Measurements from ENCODE around the gene PPP1R9B.

The PPP1R9B gene

DNA sequence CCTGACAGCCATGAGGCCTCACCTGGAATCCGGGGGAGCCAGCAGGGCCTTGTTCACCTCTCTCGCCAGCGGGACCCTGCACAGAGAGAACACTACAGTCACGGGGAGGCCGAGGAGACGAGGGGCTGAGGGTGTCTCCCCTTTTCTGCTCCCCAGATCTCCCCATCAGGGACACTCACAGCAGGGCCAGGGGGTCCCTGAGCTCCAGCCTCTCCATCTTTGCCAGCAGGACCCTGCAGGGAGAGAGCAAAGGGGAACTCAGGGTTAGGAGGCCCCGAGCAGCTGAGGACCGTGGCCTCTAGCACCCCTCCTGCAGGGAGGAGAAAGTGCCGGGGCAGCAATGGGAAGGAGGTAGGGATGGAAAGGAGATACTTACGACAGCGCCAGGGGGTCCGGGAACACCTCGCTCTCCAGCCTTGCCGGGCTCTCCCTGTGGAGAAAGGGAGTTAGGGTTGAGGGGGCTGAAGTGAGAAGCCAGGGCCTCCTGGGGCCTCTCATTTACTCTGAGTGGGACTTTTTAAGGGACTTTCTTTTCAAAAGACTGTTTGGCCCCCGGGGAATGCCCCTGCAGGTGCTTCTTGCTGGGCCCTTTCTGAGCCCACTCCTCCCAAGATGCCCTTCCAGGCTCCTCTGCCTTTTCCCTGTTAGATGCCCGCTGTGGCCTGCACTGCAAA lies 42.3 kb upstream of the PPP1R9B start:
- TF ChIP-seq BACH2 (CRISPR knock-in tag; IDR thresholded peaks at IDR 0.05; ENCODE audit: borderline replicate concordance): no peak
- TF ChIP-seq ZNF70 (CRISPR knock-in tag; IDR thresholded peaks at IDR 0.05): no peak
- TF ChIP-seq, protein P1, sequence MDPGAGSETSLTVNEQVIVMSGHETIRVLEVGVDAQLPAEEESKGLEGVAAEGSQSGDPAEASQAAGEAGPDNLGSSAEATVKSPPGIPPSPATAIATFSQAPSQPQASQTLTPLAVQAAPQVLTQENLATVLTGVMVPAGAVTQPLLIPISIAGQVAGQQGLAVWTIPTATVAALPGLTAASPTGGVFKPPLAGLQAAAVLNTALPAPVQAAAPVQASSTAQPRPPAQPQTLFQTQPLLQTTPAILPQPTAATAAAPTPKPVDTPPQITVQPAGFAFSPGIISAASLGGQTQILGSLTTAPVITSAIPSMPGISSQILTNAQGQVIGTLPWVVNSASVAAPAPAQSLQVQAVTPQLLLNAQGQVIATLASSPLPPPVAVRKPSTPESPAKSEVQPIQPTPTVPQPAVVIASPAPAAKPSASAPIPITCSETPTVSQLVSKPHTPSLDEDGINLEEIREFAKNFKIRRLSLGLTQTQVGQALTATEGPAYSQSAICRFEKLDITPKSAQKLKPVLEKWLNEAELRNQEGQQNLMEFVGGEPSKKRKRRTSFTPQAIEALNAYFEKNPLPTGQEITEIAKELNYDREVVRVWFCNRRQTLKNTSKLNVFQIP (CRISPR knock-in tag; IDR thresholded peaks at IDR 0.05; ENCODE audit: borderline replicate concordance, low read depth): no peak
- TF ChIP-seq, protein P2, sequence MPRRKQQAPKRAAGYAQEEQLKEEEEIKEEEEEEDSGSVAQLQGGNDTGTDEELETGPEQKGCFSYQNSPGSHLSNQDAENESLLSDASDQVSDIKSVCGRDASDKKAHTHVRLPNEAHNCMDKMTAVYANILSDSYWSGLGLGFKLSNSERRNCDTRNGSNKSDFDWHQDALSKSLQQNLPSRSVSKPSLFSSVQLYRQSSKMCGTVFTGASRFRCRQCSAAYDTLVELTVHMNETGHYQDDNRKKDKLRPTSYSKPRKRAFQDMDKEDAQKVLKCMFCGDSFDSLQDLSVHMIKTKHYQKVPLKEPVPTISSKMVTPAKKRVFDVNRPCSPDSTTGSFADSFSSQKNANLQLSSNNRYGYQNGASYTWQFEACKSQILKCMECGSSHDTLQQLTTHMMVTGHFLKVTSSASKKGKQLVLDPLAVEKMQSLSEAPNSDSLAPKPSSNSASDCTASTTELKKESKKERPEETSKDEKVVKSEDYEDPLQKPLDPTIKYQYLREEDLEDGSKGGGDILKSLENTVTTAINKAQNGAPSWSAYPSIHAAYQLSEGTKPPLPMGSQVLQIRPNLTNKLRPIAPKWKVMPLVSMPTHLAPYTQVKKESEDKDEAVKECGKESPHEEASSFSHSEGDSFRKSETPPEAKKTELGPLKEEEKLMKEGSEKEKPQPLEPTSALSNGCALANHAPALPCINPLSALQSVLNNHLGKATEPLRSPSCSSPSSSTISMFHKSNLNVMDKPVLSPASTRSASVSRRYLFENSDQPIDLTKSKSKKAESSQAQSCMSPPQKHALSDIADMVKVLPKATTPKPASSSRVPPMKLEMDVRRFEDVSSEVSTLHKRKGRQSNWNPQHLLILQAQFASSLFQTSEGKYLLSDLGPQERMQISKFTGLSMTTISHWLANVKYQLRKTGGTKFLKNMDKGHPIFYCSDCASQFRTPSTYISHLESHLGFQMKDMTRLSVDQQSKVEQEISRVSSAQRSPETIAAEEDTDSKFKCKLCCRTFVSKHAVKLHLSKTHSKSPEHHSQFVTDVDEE (CRISPR knock-in tag; IDR thresholded peaks at IDR 0.05): no peak
- TF ChIP-seq, protein P3, sequence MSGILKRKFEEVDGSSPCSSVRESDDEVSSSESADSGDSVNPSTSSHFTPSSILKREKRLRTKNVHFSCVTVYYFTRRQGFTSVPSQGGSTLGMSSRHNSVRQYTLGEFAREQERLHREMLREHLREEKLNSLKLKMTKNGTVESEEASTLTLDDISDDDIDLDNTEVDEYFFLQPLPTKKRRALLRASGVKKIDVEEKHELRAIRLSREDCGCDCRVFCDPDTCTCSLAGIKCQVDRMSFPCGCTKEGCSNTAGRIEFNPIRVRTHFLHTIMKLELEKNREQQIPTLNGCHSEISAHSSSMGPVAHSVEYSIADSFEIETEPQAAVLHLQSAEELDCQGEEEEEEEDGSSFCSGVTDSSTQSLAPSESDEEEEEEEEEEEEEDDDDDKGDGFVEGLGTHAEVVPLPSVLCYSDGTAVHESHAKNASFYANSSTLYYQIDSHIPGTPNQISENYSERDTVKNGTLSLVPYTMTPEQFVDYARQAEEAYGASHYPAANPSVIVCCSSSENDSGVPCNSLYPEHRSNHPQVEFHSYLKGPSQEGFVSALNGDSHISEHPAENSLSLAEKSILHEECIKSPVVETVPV (CRISPR knock-in tag; IDR thresholded peaks at IDR 0.05): no peak
- TF ChIP-seq ARNTL (CRISPR knock-in tag; IDR thresholded peaks at IDR 0.05; ENCODE audit: borderline replicate concordance, low read depth): no peak
- no peak for TF ChIP-seq ZC3H10 (CRISPR knock-in tag; IDR thresholded peaks at IDR 0.05)

DNA sequence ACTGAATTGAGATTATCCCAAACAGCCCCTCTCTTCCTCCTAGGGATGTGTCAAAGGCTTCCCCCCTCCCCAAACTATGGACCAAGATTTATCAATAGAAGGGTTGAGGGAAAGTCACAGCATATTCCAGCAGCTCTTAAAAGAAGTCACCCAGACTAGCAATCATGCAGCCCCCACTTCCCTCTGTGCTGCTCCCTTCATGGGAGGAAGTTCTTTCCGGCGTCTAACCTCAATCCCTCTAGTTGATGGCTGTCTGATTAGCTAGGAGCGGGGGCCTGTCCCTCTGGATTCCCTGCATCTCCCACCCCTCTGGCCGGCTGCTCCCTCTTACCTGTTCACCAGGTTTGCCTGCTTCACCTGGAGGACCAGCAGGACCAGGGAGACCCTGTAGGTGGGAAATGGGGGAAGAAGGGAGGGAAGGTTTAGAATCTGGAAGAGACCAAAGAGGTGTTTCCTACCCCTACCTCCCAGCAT lies 41.7 kb upstream of the PPP1R9B start:
- ATAC-seq: no peak
- TF ChIP-seq ISL1 (CRISPR knock-in tag; IDR thresholded peaks at IDR 0.05) (no peak), ZNF8 (CRISPR knock-in tag; IDR thresholded peaks at IDR 0.05) (no peak), GLIS3 (CRISPR knock-in tag; IDR thresholded peaks at IDR 0.05) (no peak)

More for the DNA sequence above, 42.3 kb upstream of the PPP1R9B start:
- ATAC-seq: no peak

DNA sequence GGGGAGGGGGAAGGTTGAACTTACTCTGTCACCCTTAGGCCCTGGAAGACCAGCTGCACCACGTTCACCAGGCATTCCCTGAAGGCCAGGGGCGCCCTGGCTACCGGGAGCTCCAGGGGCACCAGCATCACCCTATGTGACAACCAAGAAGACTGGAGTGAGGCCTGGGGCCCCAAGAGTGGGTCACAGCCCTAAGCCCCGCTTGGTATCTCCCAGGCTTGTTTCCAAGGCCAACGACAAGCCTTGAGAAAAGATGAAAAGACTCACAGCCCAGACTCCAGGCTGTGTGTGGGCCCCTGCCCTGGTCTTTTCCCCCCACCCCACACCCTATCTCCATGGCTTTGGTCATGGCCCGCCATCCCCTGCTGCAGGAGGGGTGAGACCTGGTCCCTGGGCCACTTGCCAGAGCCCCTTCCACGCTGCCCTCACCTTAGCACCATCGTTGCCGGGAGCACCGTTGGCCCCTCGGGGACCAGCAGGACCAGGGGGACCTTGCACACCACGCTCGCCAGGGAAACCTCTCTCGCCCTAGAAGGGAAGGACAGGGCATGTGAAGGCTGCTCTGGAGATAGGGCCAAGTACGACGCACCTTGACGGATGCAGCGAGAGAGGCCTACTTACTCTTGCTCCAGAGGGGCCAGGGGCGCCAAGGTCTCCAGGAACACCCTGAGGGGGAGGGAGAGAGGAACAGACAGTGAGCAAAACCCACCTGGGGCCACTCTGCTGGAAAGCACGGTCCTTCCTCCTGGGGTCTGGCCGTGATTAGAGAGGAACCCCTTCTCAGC lies 41.1 kb upstream of the PPP1R9B start:
- no peak for ATAC-seq
- TF ChIP-seq TCF4 (CRISPR knock-in tag; IDR thresholded peaks at IDR 0.05; ENCODE audit: borderline replicate concordance): no peak
- TF ChIP-seq ZFP3 (CRISPR knock-in tag; IDR thresholded peaks at IDR 0.05): no peak
- no peak for TF ChIP-seq GLIS3 (CRISPR knock-in tag; IDR thresholded peaks at IDR 0.05)
- no peak for TF ChIP-seq CSDC2 (CRISPR knock-in tag; IDR thresholded peaks at IDR 0.05)
- TF ChIP-seq, protein P1 (CRISPR knock-in tag; IDR thresholded peaks at IDR 0.05; ENCODE audit: borderline replicate concordance, low read depth): no peak
- no peak for TF ChIP-seq ZC3H10 (CRISPR knock-in tag; IDR thresholded peaks at IDR 0.05)
- no peak for TF ChIP-seq PPARA (CRISPR knock-in tag; IDR thresholded peaks at IDR 0.05; ENCODE audit: borderline replicate concordance)
- TF ChIP-seq ARNTL (CRISPR knock-in tag; IDR thresholded peaks at IDR 0.05; ENCODE audit: borderline replicate concordance, low read depth): no peak
- TF ChIP-seq, protein P4, sequence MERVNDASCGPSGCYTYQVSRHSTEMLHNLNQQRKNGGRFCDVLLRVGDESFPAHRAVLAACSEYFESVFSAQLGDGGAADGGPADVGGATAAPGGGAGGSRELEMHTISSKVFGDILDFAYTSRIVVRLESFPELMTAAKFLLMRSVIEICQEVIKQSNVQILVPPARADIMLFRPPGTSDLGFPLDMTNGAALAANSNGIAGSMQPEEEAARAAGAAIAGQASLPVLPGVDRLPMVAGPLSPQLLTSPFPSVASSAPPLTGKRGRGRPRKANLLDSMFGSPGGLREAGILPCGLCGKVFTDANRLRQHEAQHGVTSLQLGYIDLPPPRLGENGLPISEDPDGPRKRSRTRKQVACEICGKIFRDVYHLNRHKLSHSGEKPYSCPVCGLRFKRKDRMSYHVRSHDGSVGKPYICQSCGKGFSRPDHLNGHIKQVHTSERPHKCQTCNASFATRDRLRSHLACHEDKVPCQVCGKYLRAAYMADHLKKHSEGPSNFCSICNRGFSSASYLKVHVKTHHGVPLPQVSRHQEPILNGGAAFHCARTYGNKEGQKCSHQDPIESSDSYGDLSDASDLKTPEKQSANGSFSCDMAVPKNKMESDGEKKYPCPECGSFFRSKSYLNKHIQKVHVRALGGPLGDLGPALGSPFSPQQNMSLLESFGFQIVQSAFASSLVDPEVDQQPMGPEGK (CRISPR knock-in tag; IDR thresholded peaks at IDR 0.05; ENCODE audit: borderline replicate concordance): no peak
- no peak for TF ChIP-seq ZNF565 (CRISPR knock-in tag; conservative IDR thresholded peaks at IDR 0.05; ENCODE audit: low read depth)
- TF ChIP-seq BACH2 (CRISPR knock-in tag; IDR thresholded peaks at IDR 0.05; ENCODE audit: borderline replicate concordance): no peak
- no peak for TF ChIP-seq ZNF70 (CRISPR knock-in tag; IDR thresholded peaks at IDR 0.05)
- TF ChIP-seq SNAI2 (CRISPR knock-in tag; IDR thresholded peaks at IDR 0.05): no peak
- TF ChIP-seq OSR1 (CRISPR knock-in tag; IDR thresholded peaks at IDR 0.05): no peak
- no peak for TF ChIP-seq ZNF8 (CRISPR knock-in tag; IDR thresholded peaks at IDR 0.05)
- TF ChIP-seq RARB (CRISPR knock-in tag; IDR thresholded peaks at IDR 0.05): no peak
- no peak for TF ChIP-seq ZFP30 (CRISPR knock-in tag; IDR thresholded peaks at IDR 0.05)
- no peak for TF ChIP-seq ESRRG (CRISPR knock-in tag; IDR thresholded peaks at IDR 0.05)
- TF ChIP-seq TOX (CRISPR knock-in tag; IDR thresholded peaks at IDR 0.05; ENCODE audit: borderline replicate concordance): no peak
- TF ChIP-seq, protein P5, sequence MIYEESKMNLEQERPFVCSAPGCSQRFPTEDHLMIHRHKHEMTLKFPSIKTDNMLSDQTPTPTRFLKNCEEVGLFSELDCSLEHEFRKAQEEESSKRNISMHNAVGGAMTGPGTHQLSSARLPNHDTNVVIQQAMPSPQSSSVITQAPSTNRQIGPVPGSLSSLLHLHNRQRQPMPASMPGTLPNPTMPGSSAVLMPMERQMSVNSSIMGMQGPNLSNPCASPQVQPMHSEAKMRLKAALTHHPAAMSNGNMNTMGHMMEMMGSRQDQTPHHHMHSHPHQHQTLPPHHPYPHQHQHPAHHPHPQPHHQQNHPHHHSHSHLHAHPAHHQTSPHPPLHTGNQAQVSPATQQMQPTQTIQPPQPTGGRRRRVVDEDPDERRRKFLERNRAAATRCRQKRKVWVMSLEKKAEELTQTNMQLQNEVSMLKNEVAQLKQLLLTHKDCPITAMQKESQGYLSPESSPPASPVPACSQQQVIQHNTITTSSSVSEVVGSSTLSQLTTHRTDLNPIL (CRISPR knock-in tag; IDR thresholded peaks at IDR 0.05; ENCODE audit: low read depth): no peak

Data from SK-N-SH treated with all-trans-retinoic acid at 6 μM for 48 hours (cell line).